A673 (cell line): ENCODE results near the gene APOL1. TPM values are rescaled to one million over a fixed set of nuclear protein-coding genes. Genes with fewer than 3 reads are reported as not detected.

Experiments used
- BruUV-seq: library from RNA; stranded (reverse); fragments of 400-500 nt; replicated peaks from 2 replicates; lab custom pipeline; 2021; lab: Mats Ljungman, UMichigan
- CTCF ChIA-PET: fragments of 300-600 bp; sonication (Branson Sonifier 250); formaldehyde crosslinking; loops from one replicate; lab custom pipeline; 2022; ENCODE audit warnings: antibody characterized with exemption; lab: Charles Lee
- POLR2A ChIA-PET: fragments of 300-600 bp; sonication (Branson Sonifier 250); formaldehyde crosslinking; loops from one replicate; lab custom pipeline; 2022; ENCODE audit warnings: antibody characterized with exemption; ENCODE audit not compliant: low non-redundant PET; lab: Charles Lee
- DNase-seq: peaks from one replicate; pipeline ENCODE4 v3.0.0-alpha.2; 2015; ENCODE audit warnings: low spot score
- H3K27ac ChIP-seq: fragments of 200-600 bp; sonication (generic); 2 replicates; pipeline ENCODE4 v1.5.1; 2016; ENCODE audit warnings: mixed run types, low read depth, mild to moderate bottlenecking, mixed read lengths, antibody characterized with exemption, low read length; ENCODE audit not compliant: poor library complexity, severe bottlenecking
- H3K27me3 ChIP-seq: fragments of 200-600 bp; sonication (generic); replicated peaks from 2 replicates; pipeline ENCODE4 v1.6.1; 2017; ENCODE audit warnings: mixed run types, low read depth, mild to moderate bottlenecking, mixed read lengths, antibody characterized with exemption, low read length; ENCODE audit not compliant: insufficient read depth, poor library complexity
- H3K36me3 ChIP-seq: fragments of 200-600 bp; sonication (generic); 2 replicates; pipeline ENCODE4 v1.6.1; 2016; ENCODE audit warnings: mixed run types, mild to moderate bottlenecking, mixed read lengths, antibody characterized with exemption, low read length; ENCODE audit not compliant: insufficient read depth, poor library complexity, severe bottlenecking
- H3K4me1 ChIP-seq: fragments of 200-600 bp; sonication (generic); 2 replicates; pipeline ENCODE4 v1.6.1; 2017; ENCODE audit warnings: mixed run types, mild to moderate bottlenecking, mixed read lengths, antibody characterized with exemption, low read length; ENCODE audit not compliant: insufficient read depth, poor library complexity, severe bottlenecking
- H3K4me3 ChIP-seq: fragments of 200-600 bp; sonication (generic); 2 replicates; pipeline ENCODE4 v1.5.1; 2016; ENCODE audit warnings: low read depth, mixed run types, mild to moderate bottlenecking, mixed read lengths, low read length; ENCODE audit not compliant: poor library complexity, severe bottlenecking
- H3K9me3 ChIP-seq: fragments of 200-600 bp; sonication (generic); 2 replicates; pipeline ENCODE4 v1.6.1; 2016; ENCODE audit warnings: mixed run types, low read depth, mild to moderate bottlenecking, mixed read lengths, antibody characterized with exemption, low read length; ENCODE audit not compliant: poor library complexity, severe bottlenecking
- CTCF ChIP-seq: fragments of 300-800, 200-600 bp; sonication (generic); conservative IDR thresholded peaks from 2 replicates; pipeline ENCODE4 v1.5.1; 2017; ENCODE audit warnings: low read depth, mild to moderate bottlenecking, antibody characterized with exemption, low read length, moderate library complexity, mixed read lengths
- EZH2 ChIP-seq: fragments of 200-600 bp; sonication (generic); IDR thresholded peaks from 2 replicates; pipeline ENCODE4 v1.6.1; 2017; ENCODE audit warnings: borderline replicate concordance, low read depth, mild to moderate bottlenecking, mixed read lengths, antibody characterized with exemption, low read length; ENCODE audit not compliant: poor library complexity, severe bottlenecking
- intact Hi-C: fragments of 100-400 bp; cut with micrococcal nuclease; formaldehyde crosslinking; loops from one replicate; pipeline ENCODE4 v1.10.0; 2022; ENCODE audit not compliant: unreplicated experiment
- total RNA-seq: library from RNA; stranded (reverse); gene quantifications from 2 replicates; pipeline ENCODE4 v1.2.3, GENCODE V29; 2021

APOL1 gene
- total RNA-seq, 1 experiment from 2014 or later: 0.30 TPM

GRCh38 chr22:36294293-36294620 lies 41.3 kb downstream of the APOL1 start:
- Histone ChIP-seq H3K9me3 (no peaks in the 10 kb centered on the region), H3K27ac (no peak overlapping the region), H3K36me3 (peaks cover 83% of the 10 kb centered on the region), H3K27me3 (no peaks in the 10 kb centered on the region), H3K4me3 (no peak overlapping the region), H3K4me1 (no peaks in the 10 kb centered on the region)
- intact Hi-C loops: no loop called here
- no peak for DNase-seq
- BruUV-seq: no TSS peak
- ChIA-PET CTCF (interaction anchor here (0.9 kb wide), 1 partner anchor 176 kb away, joined by 3 read pairs; no protein-coding TSS in a partner anchor), POLR2A (no interaction called here)
- TF ChIP-seq EZH2: no peak
- no peak for TF ChIP-seq CTCF

- Histone ChIP-seq H3K27me3 (no peaks in the 10 kb centered on the region), H3K9me3 (no peaks in the 10 kb centered on the region), H3K36me3 (peaks cover 84% of the 10 kb centered on the region), H3K4me3 (no peak overlapping the region), H3K4me1 (no peaks in the 10 kb centered on the region), H3K27ac (no peak overlapping the region)
- BruUV-seq: no TSS peak
- ChIA-PET CTCF (interaction anchor here (0.9 kb wide), 1 partner anchor 176 kb away, joined by 3 read pairs; no protein-coding TSS in a partner anchor), POLR2A (no interaction called here)
- no peak for DNase-seq
- TF ChIP-seq CTCF (no peak), EZH2 (no peak)
- intact Hi-C loops: no loop called here
Observed at GRCh38 chr22:36294801-36295200, 41.9 kb downstream of the APOL1 start.

GRCh38 chr22:36295247-36295646 lies 42.3 kb downstream of the APOL1 start:
- H3K9me3 ChIP-seq: no peaks in the 10 kb centered on the region
- H3K36me3 ChIP-seq: peaks cover 86% of the 10 kb centered on the region
- no peak for DNase-seq
- no peaks in the 10 kb centered on the region for H3K4me1 ChIP-seq
- CTCF ChIA-PET: interaction anchor here (0.9 kb wide), 1 partner anchor 175 kb away, joined by 3 read pairs; no protein-coding TSS in a partner anchor
- H3K27me3 ChIP-seq: no peaks in the 10 kb centered on the region
- H3K4me3 ChIP-seq: no peak overlapping the region
- intact Hi-C loops: no loop called here
- TF ChIP-seq EZH2: no peak
- no peak for TF ChIP-seq CTCF
- H3K27ac ChIP-seq: no peak overlapping the region
- POLR2A ChIA-PET: no interaction called here
- BruUV-seq: no TSS peak
